ENCODE data around the gene KCNK3. TPM values are rescaled to one million over a fixed set of nuclear protein-coding genes. Genes with fewer than 3 reads are reported as not detected.

KCNK3 gene
- total RNA-seq, 1 donor: not detected

DNA sequence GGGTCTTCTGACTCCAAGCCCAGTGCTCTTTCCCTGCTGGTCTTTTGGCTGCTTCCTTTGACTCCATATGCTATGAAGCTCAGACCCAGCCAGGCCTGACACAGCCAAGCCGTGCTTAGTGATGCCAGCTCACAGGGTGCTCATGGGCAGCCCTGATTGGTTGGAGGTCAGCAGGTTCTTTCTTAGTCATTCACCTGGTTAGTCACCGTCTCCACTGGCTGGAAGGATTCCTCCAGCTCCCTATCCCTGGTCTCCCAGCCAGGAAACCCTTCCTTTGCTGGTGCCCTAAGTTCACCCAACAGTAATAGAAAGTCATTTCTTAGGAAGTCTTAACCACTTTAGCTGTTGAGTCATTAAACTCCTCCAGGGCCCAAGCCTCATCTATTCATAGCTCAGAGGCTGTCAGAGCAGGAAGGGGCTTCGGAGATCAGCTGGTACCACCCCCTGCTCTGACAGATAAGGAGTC, 3.9 kb downstream of the KCNK3 start:
- no peaks in the 10 kb centered on the region for H3K79me2 ChIP-seq (ENCODE audit: insufficient read depth, low read length)
- H3K4me1 ChIP-seq (ENCODE audit: insufficient read depth, low read length): peaks cover 19% of the 10 kb centered on the region
- no peak overlapping the region for H3K4me2 ChIP-seq (ENCODE audit: insufficient read depth, low read length)
- H3K4me3 ChIP-seq (ENCODE audit: insufficient read depth, low read length): no peak overlapping the region
- peak overlapping the region; percentile 40 for H3K27ac ChIP-seq (ENCODE audit: low read depth, low read length)
- H2AFZ ChIP-seq (ENCODE audit: low read length): no peak overlapping the region
- no peaks in the 10 kb centered on the region for H3K36me3 ChIP-seq (ENCODE audit: insufficient read depth, low read length)
- peak; percentile 98 for DNase-seq (ENCODE audit: insufficient read length, low spot score, missing footprints)
- peaks cover 26% of the 10 kb centered on the region for H3K27me3 ChIP-seq (ENCODE audit: insufficient read depth, low read length)
- TF ChIP-seq, protein P1, sequence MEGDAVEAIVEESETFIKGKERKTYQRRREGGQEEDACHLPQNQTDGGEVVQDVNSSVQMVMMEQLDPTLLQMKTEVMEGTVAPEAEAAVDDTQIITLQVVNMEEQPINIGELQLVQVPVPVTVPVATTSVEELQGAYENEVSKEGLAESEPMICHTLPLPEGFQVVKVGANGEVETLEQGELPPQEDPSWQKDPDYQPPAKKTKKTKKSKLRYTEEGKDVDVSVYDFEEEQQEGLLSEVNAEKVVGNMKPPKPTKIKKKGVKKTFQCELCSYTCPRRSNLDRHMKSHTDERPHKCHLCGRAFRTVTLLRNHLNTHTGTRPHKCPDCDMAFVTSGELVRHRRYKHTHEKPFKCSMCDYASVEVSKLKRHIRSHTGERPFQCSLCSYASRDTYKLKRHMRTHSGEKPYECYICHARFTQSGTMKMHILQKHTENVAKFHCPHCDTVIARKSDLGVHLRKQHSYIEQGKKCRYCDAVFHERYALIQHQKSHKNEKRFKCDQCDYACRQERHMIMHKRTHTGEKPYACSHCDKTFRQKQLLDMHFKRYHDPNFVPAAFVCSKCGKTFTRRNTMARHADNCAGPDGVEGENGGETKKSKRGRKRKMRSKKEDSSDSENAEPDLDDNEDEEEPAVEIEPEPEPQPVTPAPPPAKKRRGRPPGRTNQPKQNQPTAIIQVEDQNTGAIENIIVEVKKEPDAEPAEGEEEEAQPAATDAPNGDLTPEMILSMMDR (IDR thresholded peaks at IDR 0.05; ENCODE audit: extremely low read depth, low read depth, low read length): no peak
- peaks cover 7% of the 10 kb centered on the region for H4K20me1 ChIP-seq (ENCODE audit: insufficient read depth, low read length)
- no peaks in the 10 kb centered on the region for H3K9me3 ChIP-seq (ENCODE audit: low read depth, low read length)

DNA sequence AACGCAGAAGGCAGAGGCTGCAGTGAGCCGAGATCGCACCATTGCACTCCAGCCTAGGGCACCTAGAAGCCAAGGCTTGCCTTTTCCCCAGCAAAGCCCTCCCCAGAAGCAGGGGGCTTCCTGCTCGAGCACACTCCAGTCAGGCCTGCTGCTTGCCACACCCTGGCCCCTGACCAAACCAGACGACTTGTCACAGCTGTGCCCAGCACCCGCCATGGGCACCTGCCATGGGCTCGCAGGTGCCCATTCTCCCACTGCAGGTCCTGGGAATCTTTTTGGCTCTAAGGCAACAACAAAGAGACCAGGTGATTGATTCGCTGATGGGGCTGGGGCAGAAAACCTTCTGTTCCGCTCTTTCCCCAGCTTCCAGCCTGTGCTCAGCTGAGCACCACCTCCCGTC, 4.9 kb downstream of the KCNK3 start:
- Histone ChIP-seq H3K79me2 (ENCODE audit: insufficient read depth, low read length) (no peaks in the 10 kb centered on the region), H3K4me1 (ENCODE audit: insufficient read depth, low read length) (peaks cover 19% of the 10 kb centered on the region), H3K4me2 (ENCODE audit: insufficient read depth, low read length) (no peak overlapping the region), H4K20me1 (ENCODE audit: insufficient read depth, low read length) (peaks cover 5% of the 10 kb centered on the region), H2AFZ (ENCODE audit: low read length) (no peak overlapping the region), H3K27me3 (ENCODE audit: insufficient read depth, low read length) (peaks cover 17% of the 10 kb centered on the region), H3K9me3 (ENCODE audit: low read depth, low read length) (no peaks in the 10 kb centered on the region), H3K27ac (ENCODE audit: low read depth, low read length) (no peak overlapping the region), H3K36me3 (ENCODE audit: insufficient read depth, low read length) (no peaks in the 10 kb centered on the region), H3K4me3 (ENCODE audit: insufficient read depth, low read length) (no peak overlapping the region)
- no peak for DNase-seq (ENCODE audit: insufficient read length, low spot score, missing footprints)
- TF ChIP-seq, protein P1 (IDR thresholded peaks at IDR 0.05; ENCODE audit: extremely low read depth, low read depth, low read length): no peak

DNA sequence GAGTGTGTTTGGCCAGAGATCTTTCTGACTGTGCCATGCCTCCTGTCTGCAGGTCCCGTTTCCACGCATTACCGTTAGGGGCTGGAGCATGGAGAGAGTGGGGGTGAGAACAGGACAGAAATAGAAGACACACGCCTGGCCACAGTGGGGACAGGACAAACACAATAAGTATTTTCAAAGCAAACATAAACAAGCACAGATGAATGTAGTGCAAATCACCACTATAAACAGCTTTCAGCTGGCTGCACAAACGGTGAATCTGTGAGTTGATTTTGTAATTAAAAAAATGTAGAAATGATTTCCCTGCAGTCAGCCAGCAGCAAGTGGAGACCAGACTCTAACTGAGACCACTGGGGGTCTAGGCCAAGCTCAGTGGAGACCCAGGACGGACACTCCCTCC, 6.8 kb downstream of the KCNK3 start:
- Histone ChIP-seq H3K4me2 (ENCODE audit: insufficient read depth, low read length) (no peak overlapping the region), H3K27ac (ENCODE audit: low read depth, low read length) (no peak overlapping the region), H3K9me3 (ENCODE audit: low read depth, low read length) (no peaks in the 10 kb centered on the region), H3K4me3 (ENCODE audit: insufficient read depth, low read length) (no peak overlapping the region), H3K4me1 (ENCODE audit: insufficient read depth, low read length) (peaks cover 18% of the 10 kb centered on the region), H4K20me1 (ENCODE audit: insufficient read depth, low read length) (no peaks in the 10 kb centered on the region), H3K27me3 (ENCODE audit: insufficient read depth, low read length) (peaks cover 5% of the 10 kb centered on the region), H2AFZ (ENCODE audit: low read length) (no peak overlapping the region), H3K79me2 (ENCODE audit: insufficient read depth, low read length) (no peaks in the 10 kb centered on the region), H3K36me3 (ENCODE audit: insufficient read depth, low read length) (no peaks in the 10 kb centered on the region)
- DNase-seq (ENCODE audit: insufficient read length, low spot score, missing footprints): no peak
- TF ChIP-seq, protein P1 (IDR thresholded peaks at IDR 0.05; ENCODE audit: extremely low read depth, low read depth, low read length): no peak

DNA sequence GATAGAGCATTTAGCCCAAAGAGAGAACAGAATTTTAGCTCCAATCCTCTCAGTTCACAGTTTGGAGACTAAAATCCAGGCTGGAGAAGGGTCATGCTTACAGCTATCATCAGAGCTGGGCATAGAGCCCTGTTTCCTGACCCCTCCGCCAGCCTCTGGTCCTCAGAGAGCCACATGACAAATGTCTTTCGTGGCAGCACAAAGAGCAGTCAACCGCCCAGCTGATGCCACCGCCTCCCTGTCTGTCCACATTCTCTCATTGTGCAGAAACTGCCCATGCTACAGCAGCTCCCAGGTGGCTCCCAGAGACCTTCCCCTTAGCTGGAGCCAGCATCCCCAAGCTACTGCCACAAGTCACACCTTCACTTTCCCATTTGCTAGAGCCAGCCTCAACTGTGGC, 7.6 kb downstream of the KCNK3 start:
- Histone ChIP-seq H3K4me3 (ENCODE audit: insufficient read depth, low read length) (no peak overlapping the region), H3K9me3 (ENCODE audit: low read depth, low read length) (no peaks in the 10 kb centered on the region), H4K20me1 (ENCODE audit: insufficient read depth, low read length) (no peaks in the 10 kb centered on the region), H2AFZ (ENCODE audit: low read length) (no peak overlapping the region), H3K27me3 (ENCODE audit: insufficient read depth, low read length) (no peaks in the 10 kb centered on the region), H3K36me3 (ENCODE audit: insufficient read depth, low read length) (no peaks in the 10 kb centered on the region), H3K79me2 (ENCODE audit: insufficient read depth, low read length) (no peaks in the 10 kb centered on the region), H3K4me2 (ENCODE audit: insufficient read depth, low read length) (no peak overlapping the region), H3K4me1 (ENCODE audit: insufficient read depth, low read length) (peaks cover 26% of the 10 kb centered on the region), H3K27ac (ENCODE audit: low read depth, low read length) (no peak overlapping the region)
- peak; percentile 61 for DNase-seq (ENCODE audit: insufficient read length, low spot score, missing footprints)
- TF ChIP-seq, protein P1 (IDR thresholded peaks at IDR 0.05; ENCODE audit: extremely low read depth, low read depth, low read length): no peak
